Dermis blood vessel endothelial cell (primary cell): ENCODE results near the gene PDE6D. TPM values are rescaled to one million over a fixed set of nuclear protein-coding genes. Genes with fewer than 3 reads are reported as not detected.

Experiments
- DNase-seq: peaks from one replicate; pipeline ENCODE4 v3.0.0; 2010
- total RNA-seq: library from RNA; depleted of rRNA; stranded (reverse); fragments of >200 nt; gene quantifications from 2 replicates; pipeline ENCODE4 v1.2.3, GENCODE V29; 2014

The PDE6D gene
- total RNA-seq: 22.7 and 29.8 TPM in 2 replicates

- DNase-seq: peak; percentile 99
These were observed at the start of gene PDE6D for GRCh38 chr2:231780909-231781797. TSS of gene PDE6D (minus strand) at chr2:231781282. CDS start at chr2:231781114, 168 bp downstream.

GRCh38 chr2:231821908-231822307, 40.8 kb upstream of the PDE6D start:
- no peak for DNase-seq

- no peak for DNase-seq
These were observed 39.8 kb upstream of the PDE6D start for GRCh38 chr2:231820786-231821303.

GRCh38 chr2:231819447-231820042, 38.5 kb upstream of the PDE6D start:
- DNase-seq: no peak

- DNase-seq: no peak
These were observed 35.4 kb upstream of the PDE6D start for GRCh38 chr2:231816327-231817026.

GRCh38 chr2:231810905-231811304, 29.8 kb upstream of the PDE6D start:
- DNase-seq: peak; percentile 11

- no peak for DNase-seq
These were observed 25.9 kb upstream of the PDE6D start for GRCh38 chr2:231807020-231807419.

GRCh38 chr2:231803501-231804138, 22.5 kb upstream of the PDE6D start:
- DNase-seq: no peak

GRCh38 chr2:231800493-231801091, 19.5 kb upstream of the PDE6D start:
- peak; percentile 63 for DNase-seq

GRCh38 chr2:231795525-231796327, 14.6 kb upstream of the PDE6D start:
- DNase-seq: peak; percentile 93

GRCh38 chr2:231794383-231794782, 13.3 kb upstream of the PDE6D start:
- DNase-seq: no peak

GRCh38 chr2:231791107-231791506, 10.0 kb upstream of the PDE6D start:
- DNase-seq: no peak

- DNase-seq: no peak
These were observed 5.8 kb upstream of the PDE6D start for GRCh38 chr2:231786917-231787292.

GRCh38 chr2:231786177-231786916, 5.3 kb upstream of the PDE6D start, which contains the start of gene COPS7B:
TSS of gene COPS7B (plus strand) at chr2:231786445. CDS start at chr2:231788571, 2,126 bp downstream.
- DNase-seq: peak; percentile 91

GRCh38 chr2:231785822-231786176, 4.7 kb upstream of the PDE6D start:
- DNase-seq: no peak

GRCh38 chr2:231785413-231785812, 4.3 kb upstream of the PDE6D start:
- DNase-seq: no peak

- peak; percentile 75 for DNase-seq
These were observed 980 bp upstream of the PDE6D start for GRCh38 chr2:231781798-231782726.

GRCh38 chr2:231780123-231780908, 766 bp downstream of the PDE6D start:
- DNase-seq: peak; percentile 59
